K562 (cell line): ENCODE measurements around the gene FSTL4. TPM values are rescaled to one million over a fixed set of nuclear protein-coding genes. Genes with fewer than 3 reads are reported as not detected.

Experiments
- ATAC-seq: fragments of 200-7000 bp; cut with Tn5 transposase; 3 replicates; pipeline ENCODE4 v1.9.1; 2020; ENCODE audit warnings: moderate library complexity
- BruUV-seq: library from RNA; stranded (reverse); fragments of 400-500 nt; replicated peaks from 2 replicates; lab custom pipeline; 2021; lab: Mats Ljungman, UMichigan
- CTCF ChIA-PET: fragments of 300-600 bp; formaldehyde crosslinking; extraction: SDS; loops from one replicate; lab custom pipeline; 2021; ENCODE audit warnings: low intra/inter-chr PET ratio; lab: Yijun Ruan, JAX
- POLR2A ChIA-PET: fragments of 300-600, 350-650 bp; sonication (Branson Sonifier 250); formaldehyde crosslinking; extraction: SDS; loops from one replicate; lab custom pipeline; 2021; ENCODE audit warnings: antibody characterized with exemption, inconsistent platforms; lab: Yijun Ruan, JAX
- DNase-seq, 4 experiments: peaks; one replicate each; pipeline versions ENCODE4 v3.0.0 to v3.0.0-alpha.2; 2011 to 2018; ENCODE audit warnings: low spot score in 3 of 4, mixed read lengths in 3 of 4; ENCODE audit errors: extremely low read depth in 1 of 4
- FAIRE-seq: peaks from 2 replicates; lab custom pipeline; 2011; peaks lifted over from hg19 to GRCh38; lab: Jason Lieb, UNC
- H2AFZ ChIP-seq: 2 replicates; pipeline ENCODE4 v1.6.0; 2011; ENCODE audit warnings: low read depth, low read length, control low read depth, inconsistent platforms
- H3K27ac ChIP-seq: fragments of 200-600 bp; 3 replicates; pipeline ENCODE4 v1.8.0; 2011; ENCODE audit warnings: low read depth, mild to moderate bottlenecking, control low read depth, inconsistent platforms, low read length, moderate library complexity, mixed read lengths; ENCODE audit errors: extremely low read depth
- H3K27me3 ChIP-seq, 2 experiments: fragments of 300-600 bp in 1 of 2; 2 replicates in 1 of 2; 3 replicates in 1 of 2; pipeline versions ENCODE4 v1.6.0 to v1.8.0; 2011; ENCODE audit warnings: inconsistent platforms in 2 of 2, low read length in 2 of 2, mild to moderate bottlenecking in 1 of 2, mixed read lengths in 1 of 2, moderate library complexity in 1 of 2; ENCODE audit not compliant: control insufficient read depth in 2 of 2, insufficient read depth in 2 of 2
- H3K36me3 ChIP-seq: fragments of 300-600 bp; 3 replicates; pipeline ENCODE4 v1.8.0; 2011; ENCODE audit warnings: mild to moderate bottlenecking, low read length, inconsistent platforms; ENCODE audit not compliant: control insufficient read depth, insufficient read depth
- H3K4me1 ChIP-seq, 2 experiments: fragments of 200-600 bp in 1 of 2; replicated peaks in 1 of 2; 2 replicates in 1 of 2; 3 replicates in 1 of 2; pipeline versions ENCODE4 v1.5.1 to v1.8.0; 2011; ENCODE audit warnings: inconsistent platforms in 2 of 2, low read length in 2 of 2, mild to moderate bottlenecking in 1 of 2, mixed read lengths in 1 of 2, moderate library complexity in 1 of 2; ENCODE audit not compliant: control insufficient read depth in 2 of 2, insufficient read depth in 2 of 2
- H3K4me2 ChIP-seq: 2 replicates; pipeline ENCODE4 v1.6.1; 2011; ENCODE audit warnings: low read length, control low read depth, inconsistent platforms, mixed read lengths; ENCODE audit not compliant: insufficient read depth
- H3K4me3 ChIP-seq: fragments of 200-600 bp; sonication (generic), shearing (Covaris generic); 2 replicates; pipeline ENCODE4 v1.5.1; 2016; ENCODE audit warnings: control low read depth, inconsistent platforms
- H3K79me2 ChIP-seq: fragments of 200-600 bp; 3 replicates; pipeline ENCODE4 v1.8.0; 2011; ENCODE audit warnings: low read length, inconsistent platforms; ENCODE audit not compliant: control insufficient read depth, insufficient read depth
- H3K9ac ChIP-seq, 2 experiments: 2 replicates each; pipeline versions ENCODE4 v1.6.0 to v1.6.1; 2011; ENCODE audit warnings: low read depth in 2 of 2, low read length in 2 of 2, control low read depth in 1 of 2, inconsistent platforms in 1 of 2, mild to moderate bottlenecking in 1 of 2, mixed read lengths in 1 of 2; ENCODE audit not compliant: insufficient read depth in 1 of 2
- H3K9me1 ChIP-seq: one replicate; pipeline ENCODE4 v1.6.0; 2011; ENCODE audit warnings: inconsistent platforms, mild to moderate bottlenecking, low read length, moderate library complexity; ENCODE audit not compliant: control insufficient read depth, insufficient read depth
- H3K9me3 ChIP-seq: replicated peaks from 2 replicates; pipeline ENCODE4 v1.5.1; 2011; ENCODE audit warnings: low read depth, low read length, inconsistent platforms; ENCODE audit not compliant: control insufficient read depth, insufficient read depth
- H4K20me1 ChIP-seq: replicated peaks from 2 replicates; pipeline ENCODE4 v1.6.1; 2011; ENCODE audit warnings: low read length, inconsistent platforms, mixed read lengths; ENCODE audit not compliant: control insufficient read depth, insufficient read depth
- BRD4 ChIP-seq: fragments of 200-600 bp; sonication (generic); IDR thresholded peaks from 2 replicates; pipeline ENCODE4 v1.6.1; 2017; ENCODE audit warnings: inconsistent platforms
- CBFB ChIP-seq: sonication (generic); formaldehyde crosslinking; IDR thresholded peaks from 2 replicates; pipeline ENCODE4 v1.4.0; 2020; ENCODE audit warnings: mild to moderate bottlenecking, missing genetic modification reagents
- EHMT2 ChIP-seq: fragments of 450-650 bp; IDR thresholded peaks from 2 replicates; pipeline ENCODE4 v1.6.1; 2018; ENCODE audit warnings: antibody characterized with exemption
- HIVEP1 ChIP-seq: fragments of 250-450 bp; sonication (Bioruptor Pico); IDR thresholded peaks from 2 replicates; pipeline ENCODE4 v1.4.0; 2020; ENCODE audit warnings: mild to moderate bottlenecking
- MIER1 ChIP-seq: fragments of 450-650 bp; IDR thresholded peaks from 2 replicates; pipeline ENCODE4 v1.6.1; 2016; ENCODE audit warnings: antibody characterized with exemption, mild to moderate bottlenecking, low read depth
- SIN3B ChIP-seq: fragments of 450-650 bp; IDR thresholded peaks from 2 replicates; pipeline ENCODE4 v1.6.1; 2017; ENCODE audit warnings: low read depth, mild to moderate bottlenecking, moderate library complexity
- ZNF699 ChIP-seq: fragments of 250-450 bp; sonication (Bioruptor Pico); IDR thresholded peaks from 2 replicates; pipeline ENCODE4 v1.8.0; 2021; ENCODE audit warnings: mild to moderate bottlenecking, moderate library complexity; ENCODE audit not compliant: insufficient replicate concordance
- WGBS: fragments of 100-300 bp; shearing (Covaris generic); methylation state at CpG from one replicate; pipeline ENCODE4 v1.1.6; 2016; ENCODE audit warnings: low coverage, mixed read lengths; ENCODE audit not compliant: insufficient coverage; ENCODE audit errors: missing lambda C conversion rate; 5-methylcytosine and 5-hydroxymethylcytosine counted together
- in situ Hi-C: fragments of 300-500 bp; cut with MboI; formaldehyde crosslinking; loops from 4 replicates; pipeline ENCODE4 v1.15.0; 2018; ENCODE audit warnings: inconsistent platforms, mixed read lengths
- intact Hi-C: fragments of 100-400 bp; cut with micrococcal nuclease; formaldehyde crosslinking; loops from 2 replicates; pipeline ENCODE4 v1.14.2; 2022
- polyA plus RNA-seq, 8 experiments: library from polyadenylated mRNA; depleted of rRNA in 4 of 8; stranded (reverse) in 5 of 8; unstranded in 3 of 8; fragments of >200 nt; fragmentation: Nextera tagmentation in 2 of 8; fragmentation: Illumina TruSeq in 1 of 8; extraction: Ambion mirVana in 2 of 8; extraction: Trizol in 1 of 8; gene quantifications; 2 replicates each; pipeline versions ENCODE4 v1.2.1 to v1.2.3, GENCODE V29; 2011 to 2014; ENCODE audit warnings: inconsistent platforms in 1 of 8, missing spikeins in 1 of 8
- total RNA-seq, 7 experiments: library from RNA; depleted of rRNA in 6 of 7; stranded (reverse); fragments of >200 nt in 6 of 7; fragmentation: Illumina TruSeq in 2 of 7; extraction: Trizol in 2 of 7; gene quantifications; 2 replicates each; pipeline versions ENCODE4 v1.2.1 to v1.2.3, GENCODE V29; 2011 to 2021; ENCODE audit warnings: low replicate concordance in 1 of 7
- TF ChIP-seq, protein P1 (sequence below): fragments of 250-450 bp; sonication (Bioruptor Pico); IDR thresholded peaks from 2 replicates; pipeline ENCODE4 v1.4.0; 2020; ENCODE audit warnings: borderline replicate concordance
- TF ChIP-seq, protein P2 (sequence below): fragments of 450-650 bp; IDR thresholded peaks from 2 replicates; pipeline ENCODE4 v1.6.1; 2018; ENCODE audit not compliant: partially characterized antibody
- TF ChIP-seq, protein P3 (sequence below): sonication (generic); formaldehyde crosslinking; IDR thresholded peaks from 2 replicates; pipeline ENCODE4 v1.8.0; 2022; ENCODE audit warnings: missing genetic modification reagents, mild to moderate bottlenecking, moderate library complexity, borderline replicate concordance

The FSTL4 gene
- total and polyA plus RNA-seq, 9 of the 15 experiments (the other 6 are each of a cell fraction or from before 2014, with no cell fraction given): 0.08 to 0.18 (median 0.10) TPM; not detected in 5

DNA sequence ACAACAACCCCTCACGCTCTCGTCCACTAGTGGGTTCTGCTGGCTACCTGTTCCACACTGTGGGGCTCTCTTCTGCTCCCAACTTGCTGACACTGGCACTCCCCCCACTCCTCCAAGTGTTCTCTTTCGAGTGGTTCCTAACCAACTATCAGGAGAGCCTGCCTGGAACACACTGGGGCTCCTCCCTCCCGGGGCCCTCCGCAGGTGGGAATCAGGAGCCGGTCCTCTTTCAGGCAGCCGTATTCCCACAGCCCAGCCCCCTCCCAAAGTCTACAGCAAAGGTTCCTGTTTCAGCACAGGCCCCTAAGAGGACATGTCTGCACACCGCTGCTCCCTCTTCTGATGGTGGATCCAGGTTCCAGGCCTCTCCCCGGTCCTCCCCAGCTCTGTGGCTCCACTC, 165.9 kb downstream of the FSTL4 start:
- ATAC-seq (no peak), FAIRE-seq (no peak), DNase-seq (no peak)
- TF ChIP-seq BRD4: no peak
- TF ChIP-seq, protein P1, sequence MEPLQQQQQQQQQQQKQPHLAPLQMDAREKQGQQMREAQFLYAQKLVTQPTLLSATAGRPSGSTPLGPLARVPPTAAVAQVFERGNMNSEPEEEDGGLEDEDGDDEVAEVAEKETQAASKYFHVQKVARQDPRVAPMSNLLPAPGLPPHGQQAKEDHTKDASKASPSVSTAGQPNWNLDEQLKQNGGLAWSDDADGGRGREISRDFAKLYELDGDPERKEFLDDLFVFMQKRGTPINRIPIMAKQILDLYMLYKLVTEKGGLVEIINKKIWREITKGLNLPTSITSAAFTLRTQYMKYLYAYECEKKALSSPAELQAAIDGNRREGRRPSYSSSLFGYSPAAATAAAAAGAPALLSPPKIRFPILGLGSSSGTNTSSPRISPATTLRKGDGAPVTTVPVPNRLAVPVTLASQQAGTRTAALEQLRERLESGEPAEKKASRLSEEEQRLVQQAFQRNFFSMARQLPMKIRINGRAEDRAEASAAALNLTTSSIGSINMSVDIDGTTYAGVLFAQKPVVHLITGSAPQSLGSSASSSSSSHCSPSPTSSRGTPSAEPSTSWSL (CRISPR knock-in tag): no peak
- H3K4me1 ChIP-seq: no peaks in the 10 kb centered on the region
- intact Hi-C loops: no loop called here
- no peaks in the 10 kb centered on the region for H3K79me2 ChIP-seq
- in situ Hi-C loops: no loop called here
- CTCF ChIA-PET: no interaction called here
- peaks cover 0 to 51% of the 10 kb centered on the region in 2 experiments; a peak in 3 of 5 replicates for H3K27me3 ChIP-seq
- no peaks in the 10 kb centered on the region for H3K9me3 ChIP-seq
- no peaks in the 10 kb centered on the region; the same call in 1 of the 2 replicates for H4K20me1 ChIP-seq
- POLR2A ChIA-PET: interaction anchor here (0.5 to 0.6 kb wide), 2 partner anchors 134 to 521 kb away, joined by 3 read pairs; no protein-coding TSS in a partner anchor
- H2AFZ ChIP-seq: no peak overlapping the region
- H3K36me3 ChIP-seq: no peaks in the 10 kb centered on the region
- H3K4me2 ChIP-seq: no peak overlapping the region
- 0% methylated on average over 9 of the region's 9 CpGs for WGBS
- no peak overlapping the region for H3K9ac ChIP-seq
- BruUV-seq: no TSS peak
- H3K27ac ChIP-seq: no peak overlapping the region
- no peak overlapping the region for H3K4me3 ChIP-seq
- no peaks in the 10 kb centered on the region for H3K9me1 ChIP-seq

DNA sequence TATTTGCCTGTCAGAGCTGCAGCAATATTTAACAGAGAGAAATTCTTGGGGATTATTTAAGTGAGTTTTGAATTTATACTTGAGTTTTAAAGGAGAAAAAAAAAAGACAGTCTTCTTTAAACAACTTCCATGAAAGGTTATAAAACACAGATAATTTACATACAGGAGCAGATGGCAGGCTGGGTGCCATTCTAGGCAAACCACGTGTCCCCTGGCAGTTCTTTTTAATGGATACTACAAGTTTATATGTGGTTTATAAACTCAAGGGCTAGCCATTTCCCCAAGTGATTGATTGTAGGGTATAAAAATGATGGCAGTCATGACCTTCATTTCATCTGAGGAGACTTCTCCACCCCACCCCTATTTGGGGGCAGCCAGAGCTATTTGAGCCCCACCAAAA, 166.6 kb downstream of the FSTL4 start:
- no peaks in the 10 kb centered on the region for H3K9me1 ChIP-seq
- no TSS peak for BruUV-seq
- ChIA-PET POLR2A (no interaction called here), CTCF (interaction anchor here (0.7 kb wide), 1 partner anchor 22 kb away, joined by 3 read pairs; no protein-coding TSS in a partner anchor)
- DNase-seq: no peak
- WGBS: 0% methylated on average over 1 of the region's 1 CpG
- H3K36me3 ChIP-seq: no peaks in the 10 kb centered on the region
- H3K4me3 ChIP-seq: no peak overlapping the region
- H3K4me2 ChIP-seq: no peak overlapping the region
- H4K20me1 ChIP-seq: no peaks in the 10 kb centered on the region; the same call in 1 of the 2 replicates
- no peak for ATAC-seq
- in situ Hi-C loops (no loop called here), intact Hi-C loops (no loop called here)
- no peak overlapping the region for H3K27ac ChIP-seq
- peaks cover 0 to 54% of the 10 kb centered on the region in 2 experiments; a peak in 3 of 5 replicates for H3K27me3 ChIP-seq
- no peaks in the 10 kb centered on the region for H3K4me1 ChIP-seq
- no peaks in the 10 kb centered on the region for H3K79me2 ChIP-seq
- no peak overlapping the region for H2AFZ ChIP-seq
- no peaks in the 10 kb centered on the region for H3K9me3 ChIP-seq
- no peak for FAIRE-seq
- no peak overlapping the region for H3K9ac ChIP-seq
- TF ChIP-seq, protein P2, sequence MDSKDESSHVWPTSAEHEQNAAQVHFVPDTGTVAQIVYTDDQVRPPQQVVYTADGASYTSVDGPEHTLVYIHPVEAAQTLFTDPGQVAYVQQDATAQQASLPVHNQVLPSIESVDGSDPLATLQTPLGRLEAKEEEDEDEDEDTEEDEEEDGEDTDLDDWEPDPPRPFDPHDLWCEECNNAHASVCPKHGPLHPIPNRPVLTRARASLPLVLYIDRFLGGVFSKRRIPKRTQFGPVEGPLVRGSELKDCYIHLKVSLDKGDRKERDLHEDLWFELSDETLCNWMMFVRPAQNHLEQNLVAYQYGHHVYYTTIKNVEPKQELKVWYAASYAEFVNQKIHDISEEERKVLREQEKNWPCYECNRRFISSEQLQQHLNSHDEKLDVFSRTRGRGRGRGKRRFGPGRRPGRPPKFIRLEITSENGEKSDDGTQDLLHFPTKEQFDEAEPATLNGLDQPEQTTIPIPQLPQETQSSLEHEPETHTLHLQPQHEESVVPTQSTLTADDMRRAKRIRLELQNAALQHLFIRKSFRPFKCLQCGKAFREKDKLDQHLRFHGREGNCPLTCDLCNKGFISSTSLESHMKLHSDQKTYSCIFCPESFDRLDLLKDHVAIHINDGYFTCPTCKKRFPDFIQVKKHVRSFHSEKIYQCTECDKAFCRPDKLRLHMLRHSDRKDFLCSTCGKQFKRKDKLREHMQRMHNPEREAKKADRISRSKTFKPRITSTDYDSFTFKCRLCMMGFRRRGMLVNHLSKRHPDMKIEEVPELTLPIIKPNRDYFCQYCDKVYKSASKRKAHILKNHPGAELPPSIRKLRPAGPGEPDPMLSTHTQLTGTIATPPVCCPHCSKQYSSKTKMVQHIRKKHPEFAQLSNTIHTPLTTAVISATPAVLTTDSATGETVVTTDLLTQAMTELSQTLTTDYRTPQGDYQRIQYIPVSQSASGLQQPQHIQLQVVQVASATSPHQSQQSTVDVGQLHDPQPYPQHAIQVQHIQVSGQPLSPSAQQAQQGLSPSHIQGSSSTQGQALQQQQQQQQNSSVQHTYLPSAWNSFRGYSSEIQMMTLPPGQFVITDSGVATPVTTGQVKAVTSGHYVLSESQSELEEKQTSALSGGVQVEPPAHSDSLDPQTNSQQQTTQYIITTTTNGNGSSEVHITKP: no peak
- TF ChIP-seq, protein P3, sequence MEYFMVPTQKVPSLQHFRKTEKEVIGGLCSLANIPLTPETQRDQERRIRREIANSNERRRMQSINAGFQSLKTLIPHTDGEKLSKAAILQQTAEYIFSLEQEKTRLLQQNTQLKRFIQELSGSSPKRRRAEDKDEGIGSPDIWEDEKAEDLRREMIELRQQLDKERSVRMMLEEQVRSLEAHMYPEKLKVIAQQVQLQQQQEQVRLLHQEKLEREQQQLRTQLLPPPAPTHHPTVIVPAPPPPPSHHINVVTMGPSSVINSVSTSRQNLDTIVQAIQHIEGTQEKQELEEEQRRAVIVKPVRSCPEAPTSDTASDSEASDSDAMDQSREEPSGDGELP (CRISPR knock-in tag): no peak
- TF ChIP-seq ZNF699 (CRISPR knock-in tag) (no peak), EHMT2 (no peak), HIVEP1 (CRISPR knock-in tag) (no peak), CBFB (CRISPR knock-in tag) (no peak), MIER1 (no peak), SIN3B (no peak)
